Activated naive CD4-positive, alpha-beta T cell treated with anti-CD3 and anti-CD28 coated beads, Interleukin-2, amount 50 U/mL, for 24 hours (primary cell): ENCODE measurements around the gene GRIK4.

ENCODE experiments used
- H3K27ac Mint-ChIP-seq: one replicate; pipeline ENCODE4 v1.8.0; 2021; ENCODE audit warnings: mild to moderate bottlenecking, mixed read lengths
- H3K27me3 Mint-ChIP-seq: one replicate; pipeline ENCODE4 v1.8.0; 2021; ENCODE audit warnings: mixed read lengths
- H3K36me3 Mint-ChIP-seq: one replicate; pipeline ENCODE4 v1.8.0; 2021; ENCODE audit warnings: mixed read lengths
- H3K4me1 Mint-ChIP-seq: one replicate; pipeline ENCODE4 v1.8.0; 2021; ENCODE audit warnings: mixed read lengths
- H3K4me3 Mint-ChIP-seq: one replicate; pipeline ENCODE4 v1.8.0; 2021; ENCODE audit warnings: mild to moderate bottlenecking, mixed read lengths
- H3K9me3 Mint-ChIP-seq: one replicate; pipeline ENCODE4 v1.8.0; 2021; ENCODE audit warnings: mixed read lengths

The GRIK4 gene

GRCh38 chr11:120655589-120655988 lies 144.0 kb downstream of the GRIK4 start:
- Mint-ChIP-seq H3K4me1 (no peaks in the 10 kb centered on the region), H3K4me3 (no peak overlapping the region), H3K36me3 (no peaks in the 10 kb centered on the region), H3K27me3 (peaks cover 9% of the 10 kb centered on the region), H3K9me3 (no peaks in the 10 kb centered on the region), H3K27ac (no peak overlapping the region)

GRCh38 chr11:120657306-120658070 lies 145.9 kb downstream of the GRIK4 start:
- Mint-ChIP-seq H3K4me1 (no peaks in the 10 kb centered on the region), H3K9me3 (no peaks in the 10 kb centered on the region)

GRCh38 chr11:120658071-120658423 lies 146.5 kb downstream of the GRIK4 start:
- H3K27me3 Mint-ChIP-seq = peaks cover 12% of the 10 kb centered on the region
- no peaks in the 10 kb centered on the region for H3K9me3 Mint-ChIP-seq
- H3K36me3 Mint-ChIP-seq = no peaks in the 10 kb centered on the region
- H3K27ac Mint-ChIP-seq = no peak overlapping the region
- H3K4me3 Mint-ChIP-seq = no peak overlapping the region
- no peaks in the 10 kb centered on the region for H3K4me1 Mint-ChIP-seq

More at GRCh38 chr11:120657306-120658070, 145.9 kb downstream of the GRIK4 start:
- Mint-ChIP-seq H3K27me3 (peaks cover 14% of the 10 kb centered on the region), H3K4me3 (no peak overlapping the region), H3K27ac (no peak overlapping the region), H3K36me3 (no peaks in the 10 kb centered on the region)

GRCh38 chr11:120659076-120659475 lies 147.5 kb downstream of the GRIK4 start:
- H3K36me3 Mint-ChIP-seq = no peaks in the 10 kb centered on the region
- no peak overlapping the region for H3K4me3 Mint-ChIP-seq
- H3K4me1 Mint-ChIP-seq = no peaks in the 10 kb centered on the region
- H3K9me3 Mint-ChIP-seq = no peaks in the 10 kb centered on the region
- no peak overlapping the region for H3K27ac Mint-ChIP-seq
- peaks cover 16% of the 10 kb centered on the region for H3K27me3 Mint-ChIP-seq

GRCh38 chr11:120660024-120660565 lies 148.5 kb downstream of the GRIK4 start:
- no peaks in the 10 kb centered on the region for H3K9me3 Mint-ChIP-seq
- no peaks in the 10 kb centered on the region for H3K36me3 Mint-ChIP-seq
- no peak overlapping the region for H3K27ac Mint-ChIP-seq
- H3K4me3 Mint-ChIP-seq = no peak overlapping the region
- H3K27me3 Mint-ChIP-seq = peaks cover 16% of the 10 kb centered on the region
- H3K4me1 Mint-ChIP-seq = no peaks in the 10 kb centered on the region

- Mint-ChIP-seq H3K27ac (no peak overlapping the region), H3K4me3 (no peak overlapping the region), H3K4me1 (no peaks in the 10 kb centered on the region), H3K27me3 (peaks cover 13% of the 10 kb centered on the region), H3K9me3 (no peaks in the 10 kb centered on the region), H3K36me3 (no peaks in the 10 kb centered on the region)
Measured at GRCh38 chr11:120662071-120662676, 150.6 kb downstream of the GRIK4 start.

- Mint-ChIP-seq H3K4me1 (no peaks in the 10 kb centered on the region), H3K27ac (no peak overlapping the region), H3K27me3 (peaks cover 13% of the 10 kb centered on the region), H3K4me3 (no peak overlapping the region), H3K36me3 (no peaks in the 10 kb centered on the region), H3K9me3 (no peaks in the 10 kb centered on the region)
Measured at GRCh38 chr11:120663142-120663541, 151.6 kb downstream of the GRIK4 start.

GRCh38 chr11:120666121-120666639 lies 154.6 kb downstream of the GRIK4 start:
- Mint-ChIP-seq H3K27ac (no peak overlapping the region), H3K4me3 (no peak overlapping the region), H3K27me3 (peaks cover 11% of the 10 kb centered on the region), H3K4me1 (no peaks in the 10 kb centered on the region), H3K36me3 (no peaks in the 10 kb centered on the region), H3K9me3 (no peaks in the 10 kb centered on the region)

- no peaks in the 10 kb centered on the region for H3K36me3 Mint-ChIP-seq
- H3K27me3 Mint-ChIP-seq = peaks cover 14% of the 10 kb centered on the region
- H3K4me1 Mint-ChIP-seq = no peaks in the 10 kb centered on the region
- no peak overlapping the region for H3K4me3 Mint-ChIP-seq
- no peaks in the 10 kb centered on the region for H3K9me3 Mint-ChIP-seq
- no peak overlapping the region for H3K27ac Mint-ChIP-seq
Measured at GRCh38 chr11:120667281-120667680, 155.7 kb downstream of the GRIK4 start.

GRCh38 chr11:120667934-120668333 lies 156.4 kb downstream of the GRIK4 start:
- H3K9me3 Mint-ChIP-seq = no peaks in the 10 kb centered on the region
- peaks cover 16% of the 10 kb centered on the region for H3K27me3 Mint-ChIP-seq
- no peaks in the 10 kb centered on the region for H3K36me3 Mint-ChIP-seq
- H3K4me1 Mint-ChIP-seq = no peaks in the 10 kb centered on the region
- no peak overlapping the region for H3K27ac Mint-ChIP-seq
- H3K4me3 Mint-ChIP-seq = no peak overlapping the region

GRCh38 chr11:120668537-120668936 lies 157.0 kb downstream of the GRIK4 start:
- Mint-ChIP-seq H3K27ac (no peak overlapping the region), H3K4me3 (no peak overlapping the region), H3K36me3 (no peaks in the 10 kb centered on the region), H3K9me3 (no peaks in the 10 kb centered on the region), H3K4me1 (no peaks in the 10 kb centered on the region), H3K27me3 (peaks cover 16% of the 10 kb centered on the region)

GRCh38 chr11:120674542-120674941 lies 163.0 kb downstream of the GRIK4 start:
- no peak overlapping the region for H3K4me3 Mint-ChIP-seq
- no peaks in the 10 kb centered on the region for H3K9me3 Mint-ChIP-seq
- H3K4me1 Mint-ChIP-seq = no peaks in the 10 kb centered on the region
- no peak overlapping the region for H3K27ac Mint-ChIP-seq
- no peaks in the 10 kb centered on the region for H3K36me3 Mint-ChIP-seq
- peaks cover 13% of the 10 kb centered on the region for H3K27me3 Mint-ChIP-seq

- no peaks in the 10 kb centered on the region for H3K9me3 Mint-ChIP-seq
- H3K27me3 Mint-ChIP-seq = peaks cover 16% of the 10 kb centered on the region
- no peak overlapping the region for H3K27ac Mint-ChIP-seq
- H3K4me3 Mint-ChIP-seq = no peak overlapping the region
- no peaks in the 10 kb centered on the region for H3K36me3 Mint-ChIP-seq
- H3K4me1 Mint-ChIP-seq = no peaks in the 10 kb centered on the region
Measured at GRCh38 chr11:120675171-120675570, 163.6 kb downstream of the GRIK4 start.

GRCh38 chr11:120676991-120677390 lies 165.4 kb downstream of the GRIK4 start:
- H3K27me3 Mint-ChIP-seq = peaks cover 8% of the 10 kb centered on the region
- H3K9me3 Mint-ChIP-seq = no peaks in the 10 kb centered on the region

GRCh38 chr11:120680322-120680721 lies 168.8 kb downstream of the GRIK4 start:
- Mint-ChIP-seq H3K9me3 (no peaks in the 10 kb centered on the region), H3K27me3 (peaks cover 13% of the 10 kb centered on the region), H3K36me3 (no peaks in the 10 kb centered on the region), H3K27ac (no peak overlapping the region), H3K4me3 (no peak overlapping the region), H3K4me1 (no peaks in the 10 kb centered on the region)

More at GRCh38 chr11:120676991-120677390, 165.4 kb downstream of the GRIK4 start:
- no peaks in the 10 kb centered on the region for H3K36me3 Mint-ChIP-seq
- H3K4me1 Mint-ChIP-seq = no peaks in the 10 kb centered on the region
- no peak overlapping the region for H3K27ac Mint-ChIP-seq
- no peak overlapping the region for H3K4me3 Mint-ChIP-seq
